ENCODE measurements around the gene KLHL29. TPM values are rescaled to one million over a fixed set of nuclear protein-coding genes. Genes with fewer than 3 reads are reported as not detected.

KLHL29 gene
- total RNA-seq, 1 donor from 2014 or later, result 2.6 TPM

DNA sequence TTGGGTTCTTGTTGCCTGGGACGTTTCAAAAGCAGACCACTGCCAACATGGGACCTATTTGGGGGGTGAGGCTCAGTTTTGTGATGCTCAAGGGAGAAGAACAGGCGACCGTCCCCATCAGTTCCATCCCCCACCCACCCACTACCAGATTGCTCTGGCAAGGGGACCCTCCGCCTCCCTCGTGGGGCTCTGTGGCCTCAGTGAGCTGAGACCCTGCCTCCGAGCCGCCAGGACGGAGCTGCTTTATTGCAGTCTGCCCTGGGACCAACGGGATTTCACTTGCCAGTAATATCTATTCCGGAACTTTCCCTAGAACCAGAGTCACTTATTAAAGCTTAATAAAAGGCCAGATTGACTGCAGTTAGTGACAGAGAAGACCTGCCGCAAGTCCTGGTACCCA lies 146.3 kb downstream of the KLHL29 start:
- no peak for DNase-seq (ENCODE audit: low spot score)

DNA sequence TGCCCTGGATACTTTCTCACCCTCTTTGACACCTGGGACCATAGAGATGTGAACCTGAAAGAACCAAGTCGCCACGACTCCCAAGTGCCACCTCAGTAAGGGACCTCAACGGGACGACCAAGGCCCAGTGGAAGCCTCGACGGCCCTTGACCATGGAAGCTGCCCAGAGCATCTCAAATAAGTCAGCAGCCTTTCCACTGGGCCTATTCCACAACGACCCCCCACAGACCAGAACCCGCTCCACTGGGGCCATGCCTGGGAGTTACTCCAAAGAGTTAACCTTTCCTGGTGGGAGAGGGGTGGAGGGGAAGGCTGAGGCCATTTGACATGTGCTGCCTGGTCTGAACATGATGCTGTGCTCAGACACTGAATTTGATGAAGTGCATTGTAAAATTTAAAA lies 146.9 kb downstream of the KLHL29 start:
- no peak for DNase-seq (ENCODE audit: low spot score)

DNA sequence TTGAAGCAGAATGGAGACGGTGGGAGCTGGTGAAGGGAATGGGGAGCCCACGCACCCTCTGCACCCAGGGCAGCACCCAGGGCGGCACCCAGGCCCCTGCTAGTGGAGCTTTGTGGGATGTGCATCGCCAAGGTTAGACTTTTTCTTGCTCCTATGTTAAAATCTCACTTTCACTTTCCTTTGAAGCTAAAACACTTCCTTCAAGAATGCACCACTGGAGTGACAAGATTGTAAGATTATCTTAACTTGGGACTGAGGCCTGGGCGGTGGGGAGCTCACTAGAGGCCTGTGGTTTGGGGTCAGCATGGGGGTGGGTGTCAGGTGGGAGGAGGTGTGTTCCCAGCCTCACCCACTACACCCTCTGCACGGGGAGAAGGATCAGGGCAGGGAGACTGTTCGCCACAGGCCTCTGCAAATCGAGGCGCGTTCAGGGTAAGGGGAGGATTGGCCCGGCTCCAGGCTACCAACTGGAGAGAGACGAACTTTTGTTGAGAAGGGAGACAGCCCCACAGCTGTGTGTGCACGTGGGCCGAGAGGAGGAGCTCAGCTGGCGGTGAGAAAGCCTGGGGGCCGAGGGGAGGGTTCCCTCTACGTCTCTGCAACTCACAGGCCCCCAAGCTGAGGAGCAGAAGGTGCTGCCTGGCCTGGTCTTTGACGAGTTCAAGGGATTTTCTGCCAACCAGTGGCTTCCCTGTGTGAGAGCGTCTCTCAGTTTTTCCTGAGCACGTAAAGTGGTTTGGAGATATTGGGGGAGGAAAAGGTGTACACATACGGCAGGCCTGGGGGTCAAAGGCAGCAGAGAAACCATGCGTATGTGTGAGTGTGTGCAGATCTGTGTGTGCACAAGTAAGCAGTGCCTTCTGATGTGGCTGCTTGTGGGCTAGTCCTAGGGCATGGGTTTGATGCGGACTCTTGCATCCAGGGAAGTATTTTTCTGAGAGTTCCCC lies 147.7 kb downstream of the KLHL29 start:
- peak; percentile 31 for DNase-seq (ENCODE audit: low spot score)

DNA sequence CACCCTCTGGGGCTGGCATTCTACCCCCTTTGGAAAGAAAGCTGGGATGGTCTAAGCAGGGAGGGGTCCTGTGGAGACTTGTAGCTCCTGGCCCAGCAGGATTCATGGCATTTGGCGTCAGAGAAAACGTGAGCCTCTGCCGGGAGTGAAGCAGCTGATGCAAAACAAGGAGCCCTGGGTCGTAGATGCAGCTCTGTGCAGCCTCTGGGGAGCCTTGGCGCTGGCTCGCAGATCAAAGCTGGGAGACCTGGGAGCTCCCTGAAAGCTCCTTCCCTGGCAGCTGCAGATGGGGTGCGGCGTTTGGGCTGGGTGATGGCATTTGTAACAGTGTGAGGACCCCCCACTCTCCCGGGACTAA lies 148.3 kb downstream of the KLHL29 start:
- no peak for DNase-seq (ENCODE audit: low spot score)

DNA sequence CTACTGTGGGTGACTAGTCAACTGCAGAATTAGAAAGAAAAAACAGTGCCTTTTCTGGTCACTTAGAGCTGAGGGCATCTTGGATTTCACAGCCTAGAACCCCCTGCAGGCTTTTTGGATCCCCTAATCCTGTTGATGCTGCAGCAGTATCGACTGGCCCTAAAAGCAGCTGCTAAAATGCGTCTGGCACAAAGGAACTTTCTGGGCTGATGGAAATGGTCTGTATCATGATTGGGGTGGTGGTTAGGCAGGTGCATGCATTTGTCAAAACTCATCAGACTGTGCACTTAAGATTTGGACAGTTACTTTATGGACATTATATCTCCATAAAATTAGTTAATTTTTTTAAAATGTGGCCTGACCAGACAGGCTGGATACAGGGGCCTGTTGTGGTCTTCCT lies 149.8 kb downstream of the KLHL29 start:
- DNase-seq (ENCODE audit: low spot score), result no peak

DNA sequence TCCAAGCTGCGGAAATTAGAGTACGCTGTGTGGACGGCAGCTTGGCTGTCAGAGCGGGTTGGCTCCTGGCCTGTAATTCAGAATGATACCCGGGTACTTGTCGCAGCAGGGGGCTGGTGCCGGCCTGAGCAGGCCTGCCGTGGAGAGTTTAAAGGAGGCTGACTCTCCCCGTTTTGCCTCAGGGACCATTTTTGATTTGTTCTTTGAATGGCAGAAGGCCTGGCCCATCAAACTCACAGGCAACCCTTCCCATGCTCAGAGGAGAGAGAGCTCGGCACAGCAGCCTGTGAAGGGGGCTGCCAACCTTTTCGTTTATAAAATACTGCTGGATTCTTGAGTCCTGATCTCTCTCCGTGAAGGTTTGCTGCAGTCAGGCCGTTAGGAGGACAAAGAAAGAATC lies 151.3 kb downstream of the KLHL29 start:
- peak; percentile 6 for DNase-seq (ENCODE audit: low spot score)

DNA sequence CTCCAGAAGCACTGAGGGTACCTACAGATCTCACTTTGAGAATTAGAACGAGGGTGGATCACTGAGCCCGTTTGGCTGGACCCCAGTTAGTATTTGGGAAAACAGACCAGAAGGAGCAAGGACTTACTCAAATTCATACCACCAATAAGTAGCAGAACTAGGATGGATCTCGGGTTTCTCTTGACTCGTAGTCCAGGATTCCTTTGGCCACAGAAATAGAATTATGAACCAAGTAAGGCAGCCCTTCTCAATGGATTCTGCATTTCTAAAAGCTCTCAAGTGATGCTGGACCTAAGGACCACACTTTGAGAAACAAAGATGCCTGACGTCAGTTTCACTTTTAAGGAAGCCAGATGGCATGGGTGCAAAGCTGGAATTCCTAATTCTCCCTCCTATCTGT lies 153.0 kb downstream of the KLHL29 start:
- no peak for DNase-seq (ENCODE audit: low spot score)

DNA sequence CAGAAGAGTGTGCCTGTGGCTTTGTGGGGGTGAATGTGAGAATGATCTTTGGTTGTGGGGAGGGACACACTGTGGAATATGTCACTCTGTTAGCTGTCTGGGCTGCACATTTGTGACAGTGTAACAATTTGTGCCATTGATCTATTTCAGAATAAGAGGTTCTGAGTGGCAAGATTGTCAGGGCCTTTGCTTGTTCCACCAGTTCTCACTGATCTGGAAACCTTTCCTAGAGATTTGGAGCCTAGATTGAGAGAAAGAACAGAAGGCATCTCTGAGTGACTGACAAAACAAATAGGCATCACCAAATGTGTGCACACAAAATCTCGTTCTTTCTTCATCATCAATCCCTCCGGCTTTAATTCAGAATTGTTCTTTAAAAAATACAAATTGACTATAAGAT lies 153.6 kb downstream of the KLHL29 start:
- DNase-seq (ENCODE audit: low spot score), result no peak

DNA sequence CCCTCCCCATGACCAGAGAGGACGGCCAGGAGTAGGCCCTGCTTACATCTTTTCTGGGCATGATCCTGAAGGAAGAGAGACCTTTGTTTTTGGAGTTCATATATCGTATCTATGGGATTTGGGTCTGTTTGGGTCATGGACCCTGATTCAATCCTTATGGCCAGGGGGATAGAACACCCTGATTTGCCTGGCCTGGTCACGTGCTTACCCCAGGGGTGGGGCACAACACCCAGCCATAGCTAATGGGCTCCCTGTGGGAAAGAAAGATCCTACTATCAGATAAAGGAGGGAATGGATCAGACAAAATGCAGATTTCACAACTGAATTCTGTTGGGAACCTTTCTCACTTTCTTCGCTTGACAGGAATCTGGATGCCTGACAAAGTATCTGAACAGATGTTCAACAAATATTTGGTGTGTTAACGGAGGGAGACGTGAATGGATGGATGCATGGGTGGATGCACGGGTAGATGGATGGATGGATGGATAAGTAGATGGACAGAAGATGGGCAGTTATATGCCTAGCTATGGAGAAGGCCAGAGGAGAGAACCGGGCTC lies 155.9 kb downstream of the KLHL29 start:
- no peak for DNase-seq (ENCODE audit: low spot score)

DNA sequence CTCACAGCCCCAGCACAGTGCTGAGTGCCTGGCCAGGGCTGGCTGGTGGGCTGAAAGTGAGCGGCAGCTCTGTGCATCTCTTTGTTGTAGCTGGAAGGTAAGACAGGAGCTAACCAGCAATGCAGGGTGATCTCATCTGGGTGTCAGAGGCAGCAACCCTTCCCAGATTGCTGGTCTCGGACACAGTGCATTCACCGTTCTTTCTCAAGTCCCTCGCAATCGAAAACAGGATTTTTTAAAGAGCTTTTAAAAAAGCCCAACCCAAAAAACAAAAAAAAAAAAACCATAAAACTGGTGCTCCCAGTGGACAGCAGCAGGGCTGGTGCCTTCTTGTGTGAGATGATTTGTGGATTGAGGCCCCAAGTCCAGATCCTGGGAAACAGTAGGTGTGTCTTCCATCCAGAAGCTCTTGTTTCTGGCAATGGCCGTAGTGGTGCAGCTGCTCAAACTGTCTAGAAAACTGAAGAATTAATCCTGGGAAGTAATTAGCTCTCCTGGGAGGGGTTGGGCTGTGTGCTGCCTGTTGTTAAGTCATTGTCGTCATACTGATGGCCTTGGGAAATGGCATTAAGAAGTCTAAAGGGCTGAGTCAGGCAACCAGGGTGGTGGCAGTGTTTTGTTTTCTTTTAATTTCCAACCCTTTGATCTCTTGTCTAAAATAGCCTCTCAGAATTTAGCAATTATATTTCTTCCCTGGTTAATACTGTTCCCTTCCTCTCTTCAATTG lies 156.7 kb downstream of the KLHL29 start:
- DNase-seq (ENCODE audit: low spot score), result peak; percentile 51

DNA sequence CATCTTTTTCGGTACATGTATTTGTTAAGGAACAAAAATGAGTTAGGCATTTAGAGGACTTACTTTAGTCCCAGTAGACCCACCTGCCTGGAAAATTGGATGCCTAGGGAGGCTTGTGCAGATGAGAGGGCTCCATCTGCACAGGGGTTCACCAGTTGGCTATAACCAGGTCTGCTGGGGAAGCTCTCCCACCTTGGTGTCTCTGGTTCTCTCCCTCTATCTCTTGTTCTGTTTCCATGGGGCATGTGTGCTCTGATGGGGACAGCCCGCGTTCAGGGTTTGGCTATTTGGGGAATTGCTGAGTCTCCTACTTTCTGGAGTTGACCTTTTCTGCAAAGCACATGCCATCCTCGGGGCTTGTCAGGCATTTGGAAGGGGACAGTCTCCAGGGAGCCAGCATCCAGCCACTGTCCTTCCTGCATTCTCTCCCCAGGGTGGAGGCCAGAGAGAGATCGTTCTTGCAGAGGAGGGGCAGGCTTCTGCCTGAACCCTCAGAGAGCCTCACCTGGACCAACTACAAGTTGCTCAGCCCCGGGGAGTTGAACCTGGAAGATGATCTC lies 157.3 kb downstream of the KLHL29 start:
- DNase-seq (ENCODE audit: low spot score), result no peak

DNA sequence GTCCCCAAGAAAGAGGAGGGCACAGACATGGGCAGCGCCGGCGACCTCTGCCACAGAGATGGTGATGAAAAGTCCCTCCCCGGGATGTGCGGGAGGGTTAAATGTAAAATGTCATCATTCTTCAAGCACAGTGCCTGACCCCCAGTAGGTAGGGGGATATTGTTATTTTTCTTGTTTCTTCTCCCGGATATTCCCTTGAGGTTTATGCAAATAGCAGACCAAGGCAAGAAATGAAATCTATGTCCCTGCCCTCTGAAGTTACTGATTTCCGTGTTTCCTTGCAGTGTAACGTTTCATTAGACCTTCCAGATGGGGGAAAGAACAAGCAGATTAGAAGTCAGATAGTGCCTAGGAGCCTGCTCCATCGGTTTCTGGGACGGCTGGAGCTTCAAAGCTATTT lies 158.3 kb downstream of the KLHL29 start:
- DNase-seq (ENCODE audit: low spot score), result no peak

DNA sequence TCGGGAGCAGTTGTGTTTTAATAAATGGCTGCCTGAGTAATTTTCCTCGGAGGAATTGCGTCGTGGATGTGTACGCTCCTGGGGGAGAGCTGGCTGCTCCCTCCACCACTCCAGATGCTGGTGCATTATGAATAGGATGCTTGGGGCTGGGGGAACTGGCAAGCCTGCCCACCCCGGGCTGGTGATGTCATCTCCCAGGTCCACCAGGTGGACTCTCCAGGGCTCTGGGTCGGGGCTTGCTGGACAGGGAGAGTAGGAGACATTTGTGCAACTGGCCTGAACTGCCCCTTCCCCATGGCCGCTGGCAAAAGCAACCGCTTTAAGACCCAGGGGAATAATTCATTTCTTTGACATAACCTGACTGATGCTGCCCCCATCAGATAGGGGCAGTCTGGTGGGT lies 158.7 kb downstream of the KLHL29 start:
- no peak for DNase-seq (ENCODE audit: low spot score)

DNA sequence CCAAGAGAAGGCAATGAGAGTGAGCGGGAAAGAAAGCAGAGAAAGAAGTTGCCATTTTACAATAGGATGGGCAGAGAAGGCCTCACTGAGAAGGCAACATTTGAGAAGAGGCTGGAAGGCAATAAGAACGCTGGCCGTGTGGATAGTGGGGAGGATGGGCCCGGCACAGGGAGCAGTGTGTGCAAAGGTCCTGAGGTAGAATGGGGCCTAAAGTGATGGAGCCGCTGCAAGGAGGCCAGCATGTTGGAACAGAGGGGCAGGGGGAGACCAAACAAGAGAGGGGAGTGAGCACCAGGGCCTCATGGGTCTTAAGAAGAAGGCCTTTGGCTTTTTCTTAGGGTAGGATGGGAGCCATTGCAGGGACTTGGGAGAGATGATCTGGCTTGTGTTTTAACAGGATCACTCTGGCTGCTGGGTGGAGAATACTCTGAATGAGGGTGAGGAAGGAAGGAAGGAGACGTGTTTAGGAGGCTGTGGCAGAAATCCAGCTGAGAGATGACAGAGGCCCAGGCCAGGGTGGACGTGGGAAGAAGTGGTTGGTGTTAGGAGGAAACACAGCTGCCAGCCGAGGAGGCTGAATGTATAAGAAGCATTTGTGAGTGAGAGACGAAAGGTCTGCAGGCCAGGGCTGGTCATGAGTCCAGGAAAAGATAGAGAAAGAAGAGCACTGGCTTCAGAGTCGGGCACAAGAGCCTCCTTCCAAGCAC lies 159.8 kb downstream of the KLHL29 start:
- DNase-seq (ENCODE audit: low spot score), result peak; percentile 20

DNA sequence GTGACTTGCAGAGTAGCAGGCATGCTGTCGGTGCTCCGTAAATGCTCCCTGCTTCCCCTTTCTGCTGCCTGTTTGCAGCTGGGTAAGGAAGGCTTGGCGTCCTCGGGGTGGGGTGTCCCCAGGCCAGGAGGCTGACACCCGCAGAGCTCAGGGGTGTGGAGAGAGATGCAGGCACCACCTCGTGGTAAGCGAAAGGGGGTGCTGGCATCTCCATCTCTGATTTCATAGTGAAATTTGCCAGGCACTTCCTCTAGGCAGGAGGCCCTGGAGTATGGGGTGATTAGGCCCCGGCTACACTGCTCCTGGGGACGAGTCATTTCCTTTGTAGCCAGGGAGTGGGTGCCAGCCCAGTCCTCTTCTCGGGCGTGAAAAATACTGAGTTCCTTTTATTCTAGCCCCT lies 160.4 kb downstream of the KLHL29 start:
- DNase-seq (ENCODE audit: low spot score), result peak; percentile 4

DNA sequence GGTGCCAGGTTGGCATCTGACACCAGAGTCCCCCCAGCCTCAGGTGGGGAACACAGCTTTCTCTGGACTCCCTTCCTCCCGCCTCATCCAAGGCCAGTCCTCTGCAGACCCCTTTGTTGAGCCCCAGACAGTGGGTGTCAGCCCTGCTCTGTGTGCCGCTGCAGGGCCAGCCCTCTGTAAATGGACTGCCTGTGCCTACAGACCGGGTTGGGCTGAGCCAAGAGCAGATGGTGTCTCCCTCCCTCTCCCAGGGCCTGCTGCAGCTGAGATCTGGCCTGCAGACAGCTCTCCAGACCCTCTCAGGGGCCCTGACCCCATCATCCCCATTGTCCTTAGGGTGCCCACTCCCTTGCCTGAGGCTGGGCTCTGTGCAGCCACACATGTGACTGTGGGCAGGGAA lies 160.8 kb downstream of the KLHL29 start:
- DNase-seq (ENCODE audit: low spot score), result peak; percentile 32

DNA sequence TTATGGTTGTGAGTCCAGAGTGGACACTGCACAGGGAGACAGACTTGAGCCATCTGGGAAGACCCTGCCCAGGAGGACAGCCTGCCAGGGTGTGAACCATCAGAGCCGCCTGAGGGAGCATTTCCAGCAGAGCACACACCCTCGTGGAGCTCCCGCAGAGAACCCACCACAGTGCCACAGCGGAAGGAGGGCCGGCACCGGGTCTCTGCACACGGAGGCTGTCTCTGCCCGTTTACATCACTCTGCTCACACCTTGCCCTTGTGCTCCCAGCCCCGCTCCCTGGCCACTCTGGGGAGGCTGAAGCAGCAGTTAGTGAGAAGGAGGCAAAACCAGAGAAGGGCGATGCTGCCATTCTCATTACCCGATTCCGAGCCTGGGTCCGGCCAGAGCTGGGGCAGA lies 161.9 kb downstream of the KLHL29 start:
- no peak for DNase-seq (ENCODE audit: low spot score)

DNA sequence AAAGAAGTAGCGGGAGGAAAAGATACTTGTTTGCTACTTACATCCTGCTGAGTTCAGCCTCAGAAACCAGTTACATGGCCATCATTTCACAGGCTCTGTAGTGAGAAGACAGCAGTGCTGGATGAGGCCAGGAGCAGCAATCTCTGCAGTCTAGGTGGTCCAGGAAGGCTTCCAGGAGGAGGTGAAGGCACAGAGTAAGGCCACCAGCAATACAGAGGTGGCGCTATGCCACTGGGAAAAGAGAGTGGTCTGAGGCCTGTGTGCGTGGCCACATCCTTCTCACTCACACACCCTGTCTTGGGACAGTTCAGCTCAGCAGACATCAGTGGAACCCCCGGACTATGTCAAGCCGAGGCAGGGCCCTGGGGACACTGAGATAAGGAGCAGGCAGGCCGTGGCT lies 162.7 kb downstream of the KLHL29 start:
- DNase-seq (ENCODE audit: low spot score), result no peak

DNA sequence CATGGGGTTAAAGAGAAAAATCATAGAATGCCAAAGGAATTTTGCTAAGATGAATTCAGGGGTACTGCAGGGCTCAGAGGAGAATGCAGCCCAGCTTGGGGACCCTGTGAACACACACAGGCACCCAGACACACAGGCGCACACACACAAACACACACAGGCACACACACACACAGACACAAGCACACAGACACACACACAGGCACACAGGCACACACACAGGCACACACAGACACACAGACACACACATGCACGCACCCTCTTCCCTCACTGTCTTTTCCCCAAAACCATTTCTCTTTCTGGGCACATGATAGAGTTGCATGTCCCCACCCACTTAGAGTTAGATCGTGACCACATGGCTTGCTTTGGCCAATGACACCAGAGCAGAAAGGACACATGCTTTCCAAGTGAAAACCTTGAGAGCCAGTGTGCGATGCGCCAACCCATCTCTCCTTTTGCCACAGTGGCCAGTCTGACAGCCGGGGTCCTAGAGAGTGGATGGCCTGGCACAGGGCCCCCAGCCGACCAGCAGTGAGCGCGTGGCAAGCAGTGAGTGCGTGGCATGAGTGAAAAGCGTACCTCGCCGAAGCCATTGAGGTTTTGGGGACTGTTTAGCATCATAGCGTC lies 163.3 kb downstream of the KLHL29 start:
- DNase-seq (ENCODE audit: low spot score), result no peak

DNA sequence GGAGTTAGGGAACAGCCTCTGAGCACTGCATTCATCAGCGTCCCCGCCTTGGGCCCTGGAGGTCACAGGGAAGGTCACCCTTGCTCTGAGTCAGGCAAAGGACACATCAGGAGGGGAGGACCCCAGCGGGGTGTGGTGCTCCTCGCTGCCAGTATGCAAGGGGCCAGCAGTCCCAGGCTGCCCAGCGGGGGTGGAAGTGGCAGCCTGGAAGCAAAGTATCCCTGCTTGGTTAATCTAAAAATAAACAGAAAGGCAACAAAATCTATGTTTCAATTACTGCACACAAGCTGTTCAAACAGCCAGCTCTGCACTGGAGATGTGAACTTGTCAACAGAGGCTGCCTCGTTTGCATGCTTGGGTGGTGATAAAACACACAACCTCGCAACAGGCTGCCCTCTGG lies 164.1 kb downstream of the KLHL29 start:
- DNase-seq (ENCODE audit: low spot score), result no peak

DNA sequence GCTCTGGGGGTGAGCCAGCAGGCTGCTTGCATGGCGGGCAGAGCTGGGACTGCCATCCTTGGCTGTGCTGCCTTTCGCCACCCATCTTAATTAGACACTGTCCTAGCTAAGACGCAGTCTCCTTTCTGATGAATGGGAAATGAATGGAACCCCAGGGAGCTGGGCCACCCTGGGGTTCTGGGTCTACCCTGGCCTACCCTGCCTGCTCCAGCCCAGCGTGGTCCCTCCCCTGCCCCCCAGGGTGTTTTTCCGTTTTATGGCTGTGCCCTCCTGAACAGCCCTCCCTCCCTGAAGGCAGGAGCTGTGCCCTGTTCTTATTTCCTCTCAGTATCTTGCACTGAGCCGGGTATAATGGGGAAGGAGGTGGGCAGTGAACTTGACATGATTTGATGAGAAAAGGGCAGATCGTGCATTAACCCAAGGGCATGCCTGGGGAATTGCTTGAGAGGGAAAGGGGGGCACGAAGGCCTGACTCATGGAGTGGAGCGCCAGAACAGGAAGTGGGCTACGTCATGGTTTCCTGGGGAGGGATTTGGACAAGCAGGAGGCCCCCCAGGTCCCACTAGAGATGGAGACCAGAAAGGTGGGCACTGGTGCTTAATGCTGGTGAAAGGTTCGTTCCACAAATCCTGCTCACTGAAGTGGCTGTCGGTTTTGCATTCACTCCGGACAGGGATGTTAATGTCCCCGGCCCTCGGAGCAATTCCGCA lies 165.0 kb downstream of the KLHL29 start:
- DNase-seq (ENCODE audit: low spot score), result no peak
